GM23338 (cell line): ENCODE data around the gene FAM120A. TPM values are rescaled to one million over a fixed set of nuclear protein-coding genes. Genes with fewer than 3 reads are reported as not detected.

Experiments
- ATAC-seq: fragments of 200-7000 bp; cut with Tn5 transposase; 3 replicates; pipeline ENCODE4 v1.9.1; 2020
- DNase-seq: peaks from one replicate; pipeline ENCODE4 v3.0.0-alpha.2; 2015; ENCODE audit warnings: low spot score
- H2AFZ ChIP-seq: fragments of 200-600 bp; sonication (generic); 2 replicates; pipeline ENCODE4 v1.8.0; 2016; ENCODE audit warnings: antibody characterized with exemption, mild to moderate bottlenecking, moderate library complexity
- H3F3A ChIP-seq: fragments of 200-600 bp; sonication (generic); replicated peaks from 2 replicates; pipeline ENCODE4 v1.8.0; 2017; ENCODE audit warnings: antibody characterized with exemption, mixed run types, low read depth
- H3K27ac ChIP-seq: fragments of 200-600 bp; sonication (generic); 2 replicates; pipeline ENCODE4 v1.6.1; 2016; ENCODE audit warnings: low read depth
- H3K27me3 ChIP-seq: fragments of 200-600 bp; sonication (generic); 2 replicates; pipeline ENCODE4 v1.8.0; 2016; ENCODE audit warnings: mild to moderate bottlenecking, mixed run types, moderate library complexity; ENCODE audit not compliant: insufficient read depth
- H3K36me3 ChIP-seq: fragments of 200-600 bp; sonication (generic); 2 replicates; pipeline ENCODE4 v1.8.0; 2016; ENCODE audit warnings: mild to moderate bottlenecking; ENCODE audit not compliant: insufficient read depth
- H3K4me1 ChIP-seq: fragments of 200-600 bp; sonication (generic); 2 replicates; pipeline ENCODE4 v1.8.0; 2016; ENCODE audit warnings: mild to moderate bottlenecking, moderate library complexity; ENCODE audit not compliant: insufficient read depth
- H3K4me2 ChIP-seq: fragments of 200-600 bp; sonication (generic); 2 replicates; pipeline ENCODE4 v1.7.1; 2017; ENCODE audit warnings: mixed run types
- H3K4me3 ChIP-seq: fragments of 200-600 bp; sonication (generic); 2 replicates; pipeline ENCODE4 v1.6.1; 2016; ENCODE audit warnings: mixed run types
- H3K79me2 ChIP-seq: fragments of 200-600 bp; sonication (generic); replicated peaks from 2 replicates; pipeline ENCODE4 v1.8.0; 2017; ENCODE audit warnings: mild to moderate bottlenecking; ENCODE audit not compliant: insufficient read depth
- H3K9me2 ChIP-seq: fragments of 200-600 bp; sonication (generic); 2 replicates; pipeline ENCODE4 v1.8.0; 2017; ENCODE audit not compliant: insufficient read depth
- H4K20me1 ChIP-seq: fragments of 200-600 bp; sonication (generic); replicated peaks from 2 replicates; pipeline ENCODE4 v1.8.0; 2017; ENCODE audit warnings: mild to moderate bottlenecking; ENCODE audit not compliant: insufficient read depth
- H3K27ac Mint-ChIP-seq: 2 replicates; pipeline ENCODE4 v1.8.0; 2020; ENCODE audit warnings: inconsistent platforms, mild to moderate bottlenecking, moderate library complexity, mixed read lengths
- H3K27me3 Mint-ChIP-seq: 3 replicates; pipeline ENCODE4 v1.8.0; 2022; ENCODE audit warnings: low read depth, mild to moderate bottlenecking, moderate library complexity, mixed read lengths, inconsistent platforms; ENCODE audit not compliant: insufficient read depth, poor library complexity
- H3K36me3 Mint-ChIP-seq: 3 replicates; pipeline ENCODE4 v1.8.0; 2021; ENCODE audit warnings: low read depth, mild to moderate bottlenecking, inconsistent platforms, moderate library complexity, mixed read lengths
- H3K4me1 Mint-ChIP-seq: 3 replicates; pipeline ENCODE4 v1.8.0; 2020; ENCODE audit warnings: mild to moderate bottlenecking, inconsistent platforms, mixed read lengths
- H3K4me3 Mint-ChIP-seq: 3 replicates; pipeline ENCODE4 v1.8.0; 2021; ENCODE audit warnings: moderate library complexity, mild to moderate bottlenecking, inconsistent platforms, mixed read lengths
- H3K9me3 Mint-ChIP-seq: 3 replicates; pipeline ENCODE4 v1.8.0; 2020; ENCODE audit warnings: moderate library complexity, mild to moderate bottlenecking, inconsistent platforms, mixed read lengths
- CTCF ChIP-seq, 2 experiments: fragments of 200-600 bp in 1 of 2; sonication (generic) in 1 of 2; conservative IDR thresholded peaks; 2 replicates each; pipeline versions ENCODE4 v1.5.1 to v1.6.1; 2016 to 2017; ENCODE audit warnings: antibody characterized with exemption in 2 of 2, low read depth in 2 of 2, mild to moderate bottlenecking in 2 of 2, moderate library complexity in 1 of 2
- EZH2 ChIP-seq: fragments of 200-600 bp; sonication (generic); IDR thresholded peaks from one replicate; pipeline ENCODE4 v1.8.0; 2017; ENCODE audit warnings: antibody characterized with exemption, mild to moderate bottlenecking, low read depth; ENCODE audit not compliant: unreplicated experiment
- JUNB ChIP-seq: IDR thresholded peaks from one replicate; pipeline ENCODE4 v1.6.1; 2016; ENCODE audit warnings: antibody characterized with exemption; ENCODE audit not compliant: unreplicated experiment
- NANOG ChIP-seq: IDR thresholded peaks from 2 replicates; pipeline ENCODE4 v1.6.1; 2016; ENCODE audit warnings: antibody characterized with exemption, borderline replicate concordance
- POLR2AphosphoS5 ChIP-seq: IDR thresholded peaks from 2 replicates; pipeline ENCODE4 v1.6.1; 2016; ENCODE audit warnings: antibody characterized with exemption, low read depth
- REST ChIP-seq: IDR thresholded peaks from one replicate; pipeline ENCODE4 v1.6.1; 2018; ENCODE audit warnings: antibody characterized with exemption; ENCODE audit not compliant: unreplicated experiment
- ZNF331 ChIP-seq: fragments of 250-450 bp; sonication (Bioruptor Pico); IDR thresholded peaks from 2 replicates; pipeline ENCODE4 v1.5.0; 2020; ENCODE audit warnings: low read depth, mild to moderate bottlenecking, moderate library complexity
- polyA plus RNA-seq: library from polyadenylated mRNA; unstranded; fragments of >200 nt; fragmentation: Nextera tagmentation; extraction: Ambion mirVana; gene quantifications from 2 replicates; pipeline ENCODE4 v1.2.1, GENCODE V29; 2016
- total RNA-seq: library from RNA; depleted of rRNA; stranded (reverse); fragments of >200 nt; shearing (Covaris generic); gene quantifications from 2 replicates; pipeline ENCODE4 v1.2.3, GENCODE V29; 2014

The FAM120A gene
- total and polyA plus RNA-seq, 2 experiments from 2014 or later: 28.2 to 52.5 TPM

GRCh38 chr9:93536874-93537273 lies 85.4 kb downstream of the FAM120A start:
- no peaks in the 10 kb centered on the region for H3F3A ChIP-seq
- H3K4me2 ChIP-seq: no peak overlapping the region
- peaks cover 23% of the 10 kb centered on the region for H3K79me2 ChIP-seq
- peaks cover 23% of the 10 kb centered on the region for H3K36me3 ChIP-seq
- H3K9me2 ChIP-seq: 0 out of 2 replicates have a peak, but pooled peaks cover 7% of the 10 kb centered on the region
- Mint-ChIP-seq H3K27me3 (peaks cover 7% of the 10 kb centered on the region), H3K4me3 (no peak overlapping the region), H3K4me1 (peaks cover 6% of the 10 kb centered on the region; the same call in 2 of the 3 replicates), H3K27ac (peak overlapping the region; percentile 70; the same call in 1 of the 2 replicates), H3K36me3 (peaks cover 35% of the 10 kb centered on the region), H3K9me3 (no peaks in the 10 kb centered on the region)
- H4K20me1 ChIP-seq: peaks cover 10% of the 10 kb centered on the region
- H3K27ac ChIP-seq: no peak overlapping the region
- H3K4me1 ChIP-seq: no peaks in the 10 kb centered on the region
- no peak overlapping the region for H3K4me3 ChIP-seq
- peak; percentile 43 for DNase-seq
- no peaks in the 10 kb centered on the region for H3K27me3 ChIP-seq
- H2AFZ ChIP-seq: no peak overlapping the region
- peak; percentile 65 for ATAC-seq
- no peak for TF ChIP-seq JUNB
- TF ChIP-seq POLR2AphosphoS5: no peak
- TF ChIP-seq CTCF (conservative IDR thresholded peaks at IDR 0.05; ENCODE audit: low read depth in 2 of 2): peak; percentile 20 to 49; a peak in 3 of 4 replicates

GRCh38 chr9:93540305-93540704 lies 88.8 kb downstream of the FAM120A start:
- H3K79me2 ChIP-seq: peaks cover 30% of the 10 kb centered on the region
- no peaks in the 10 kb centered on the region for H3K9me3 Mint-ChIP-seq
- no peak overlapping the region for H3K4me3 Mint-ChIP-seq
- H3K9me2 ChIP-seq: no peaks in the 10 kb centered on the region
- no peaks in the 10 kb centered on the region for H3K27me3 ChIP-seq
- no peaks in the 10 kb centered on the region for H3F3A ChIP-seq
- DNase-seq (no peak), ATAC-seq (no peak)
- H3K27ac ChIP-seq: peak overlapping the region; percentile 76; the same call in 1 of the 2 replicates
- no peaks in the 10 kb centered on the region for H3K4me1 ChIP-seq
- peaks cover 6% of the 10 kb centered on the region; the same call in 2 of the 3 replicates for H3K4me1 Mint-ChIP-seq
- no peak overlapping the region for H3K27ac Mint-ChIP-seq
- peaks cover 10% of the 10 kb centered on the region for H4K20me1 ChIP-seq
- H3K36me3 Mint-ChIP-seq: peaks cover 16% of the 10 kb centered on the region; the same call in 2 of the 3 replicates
- H3K4me2 ChIP-seq: no peak overlapping the region
- no peak overlapping the region for H3K4me3 ChIP-seq
- H3K27me3 Mint-ChIP-seq: peaks cover 13% of the 10 kb centered on the region
- H2AFZ ChIP-seq: no peak overlapping the region
- peaks cover 13% of the 10 kb centered on the region for H3K36me3 ChIP-seq
- TF ChIP-seq NANOG (no peak), EZH2 (no peak), REST (no peak), ZNF331 (CRISPR knock-in tag) (no peak), CTCF (conservative IDR thresholded peaks at IDR 0.05; ENCODE audit: low read depth in 2 of 2) (no peak), POLR2AphosphoS5 (no peak), JUNB (no peak)
